HepG2 (cell line): ENCODE results near the gene HOXA9.

Experiments
- ASH2L ChIP-seq: fragments of 300-600, 200-600 bp; sonication (generic); IDR thresholded peaks from 2 replicates; pipeline ENCODE4 v1.7.0; 2017; ENCODE audit warnings: low read depth, mild to moderate bottlenecking, moderate library complexity, mixed read lengths, low read length; ENCODE audit not compliant: insufficient read length
- ATF7 ChIP-seq, 2 experiments: fragments of 450-650 bp in 1 of 2; sonication (generic) in 1 of 2; formaldehyde crosslinking in 1 of 2; IDR thresholded peaks; 2 replicates each; pipeline versions ENCODE4 v1.4.0 to v1.6.1; 2016 to 2020; ENCODE audit warnings: antibody characterized with exemption in 1 of 2, mild to moderate bottlenecking in 1 of 2, missing genetic modification reagents in 1 of 2
- CEBPB ChIP-seq: IDR thresholded peaks from 2 replicates; pipeline ENCODE4 v1.6.1; 2011; ENCODE audit warnings: low read depth, low read length, improper control_type of control experiment, borderline replicate concordance
- HCFC1 ChIP-seq: fragments of 150-350 bp; IDR thresholded peaks from 2 replicates; pipeline ENCODE4 v1.6.1; 2014; ENCODE audit warnings: low read depth, low read length
- MAZ ChIP-seq, 2 experiments: sonication (generic) in 1 of 2; formaldehyde crosslinking in 1 of 2; IDR thresholded peaks; 2 replicates each; pipeline versions ENCODE4 v1.5.0 to v1.6.1; 2012 to 2020; ENCODE audit warnings: low read depth in 2 of 2, mild to moderate bottlenecking in 2 of 2, borderline replicate concordance in 1 of 2, improper control_type of control experiment in 1 of 2, low read length in 1 of 2, missing genetic modification reagents in 1 of 2, moderate library complexity in 1 of 2
- POLR2A ChIP-seq, 2 experiments: IDR thresholded peaks; 2 replicates each; pipeline ENCODE4 v1.6.1; 2011; ENCODE audit warnings: low read depth in 2 of 2, low read length in 2 of 2, mild to moderate bottlenecking in 1 of 2, moderate library complexity in 1 of 2; ENCODE audit not compliant: insufficient read depth in 1 of 2
- TAF1 ChIP-seq: sonication (generic); formaldehyde crosslinking; IDR thresholded peaks from 2 replicates; pipeline ENCODE4 v1.4.0; 2020; ENCODE audit warnings: missing genetic modification reagents
- YEATS2 ChIP-seq: sonication (generic); formaldehyde crosslinking; IDR thresholded peaks from 2 replicates; pipeline ENCODE4 v1.4.0; 2020; ENCODE audit warnings: missing genetic modification reagents, borderline replicate concordance
- ZMAT3 ChIP-seq: sonication (generic); formaldehyde crosslinking; conservative IDR thresholded peaks from 2 replicates; pipeline ENCODE4 v1.7.0; 2021; ENCODE audit warnings: missing genetic modification reagents
- ZNF512 ChIP-seq: sonication (generic); formaldehyde crosslinking; IDR thresholded peaks from 2 replicates; pipeline ENCODE4 v1.4.0; 2020; ENCODE audit warnings: mild to moderate bottlenecking, missing genetic modification reagents
- ZNF552 ChIP-seq: sonication (generic); formaldehyde crosslinking; IDR thresholded peaks from 2 replicates; pipeline ENCODE4 v1.9.0; 2022; ENCODE audit warnings: missing genetic modification reagents, mild to moderate bottlenecking, borderline replicate concordance
- TF ChIP-seq, protein P1 (sequence below): sonication (generic); formaldehyde crosslinking; conservative IDR thresholded peaks from 2 replicates; pipeline ENCODE4 v1.5.0; 2020; ENCODE audit warnings: missing genetic modification reagents

DNA sequence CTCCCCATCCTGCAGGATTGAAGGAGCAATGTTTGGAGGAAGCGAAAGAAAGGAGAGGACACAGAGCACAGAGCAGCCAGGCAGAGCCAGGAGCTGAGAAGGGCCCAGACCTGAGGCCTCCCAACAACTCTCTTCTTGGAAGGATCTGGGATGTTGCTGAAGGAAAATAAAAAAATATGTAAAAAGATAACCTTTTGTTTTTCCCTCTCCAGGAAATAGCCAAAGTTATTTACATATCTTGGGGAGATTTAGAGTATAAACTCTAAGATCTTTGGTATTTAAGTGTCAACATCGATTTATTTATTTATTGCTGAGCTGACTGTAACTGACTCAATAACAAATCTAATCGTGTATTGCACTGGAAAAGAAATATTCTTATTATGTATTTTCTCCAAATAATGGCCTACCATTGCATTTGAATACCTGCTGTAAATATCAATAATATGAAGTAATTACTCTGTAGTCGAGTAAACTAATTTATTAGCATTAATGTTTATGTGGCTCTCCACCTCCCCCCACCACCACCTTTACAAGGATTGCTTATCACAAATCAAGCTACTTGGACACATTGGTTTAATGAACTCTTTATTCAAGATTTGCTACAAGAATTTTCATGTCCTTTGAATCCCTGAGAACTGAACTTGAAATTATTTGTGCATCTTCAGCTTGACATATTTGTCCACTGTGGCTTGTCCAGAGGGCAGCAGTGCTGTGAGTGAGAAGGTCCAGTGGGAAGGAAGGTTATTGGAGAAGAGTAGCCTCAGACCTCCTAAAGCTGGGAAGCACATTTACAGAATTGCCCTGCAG is 21.5 kb upstream of the HOXA9 start:
- TF ChIP-seq YEATS2 (CRISPR knock-in tag): no peak
- TF ChIP-seq ATF7 (IDR thresholded peaks at IDR 0.05): no peak
- no peak for TF ChIP-seq ATF7 (CRISPR knock-in tag; IDR thresholded peaks at IDR 0.05)
- TF ChIP-seq ZNF512: no peak
- TF ChIP-seq, protein P1, sequence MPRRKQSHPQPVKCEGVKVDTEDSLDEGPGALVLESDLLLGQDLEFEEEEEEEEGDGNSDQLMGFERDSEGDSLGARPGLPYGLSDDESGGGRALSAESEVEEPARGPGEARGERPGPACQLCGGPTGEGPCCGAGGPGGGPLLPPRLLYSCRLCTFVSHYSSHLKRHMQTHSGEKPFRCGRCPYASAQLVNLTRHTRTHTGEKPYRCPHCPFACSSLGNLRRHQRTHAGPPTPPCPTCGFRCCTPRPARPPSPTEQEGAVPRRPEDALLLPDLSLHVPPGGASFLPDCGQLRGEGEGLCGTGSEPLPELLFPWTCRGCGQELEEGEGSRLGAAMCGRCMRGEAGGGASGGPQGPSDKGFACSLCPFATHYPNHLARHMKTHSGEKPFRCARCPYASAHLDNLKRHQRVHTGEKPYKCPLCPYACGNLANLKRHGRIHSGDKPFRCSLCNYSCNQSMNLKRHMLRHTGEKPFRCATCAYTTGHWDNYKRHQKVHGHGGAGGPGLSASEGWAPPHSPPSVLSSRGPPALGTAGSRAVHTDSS (CRISPR knock-in tag): no peak
- TF ChIP-seq TAF1 (CRISPR knock-in tag): no peak
- no peak for TF ChIP-seq POLR2A (IDR thresholded peaks at IDR 0.05; ENCODE audit: insufficient read depth in 1 of 2, low read depth in 2 of 2, low read length in 2 of 2)
- no peak for TF ChIP-seq CEBPB
- TF ChIP-seq HCFC1: no peak
- TF ChIP-seq ZNF552 (CRISPR knock-in tag): no peak
- no peak for TF ChIP-seq ZMAT3
- TF ChIP-seq ASH2L: no peak
- no peak for TF ChIP-seq MAZ (IDR thresholded peaks at IDR 0.05; ENCODE audit: borderline replicate concordance, low read depth, low read length)
- TF ChIP-seq MAZ (CRISPR knock-in tag; IDR thresholded peaks at IDR 0.05; ENCODE audit: low read depth): no peak
